ENCODE results near the gene EHMT2. TPM values are rescaled to one million over a fixed set of nuclear protein-coding genes. Genes with fewer than 3 reads are reported as not detected.

EHMT2 gene
- total RNA-seq, 1 experiment from 2014 or later, result 49.6 TPM

- DNase-seq (ENCODE audit: low spot score), result no peak
Observed at GRCh38 chr6:31888276-31889258, 8.9 kb downstream of the EHMT2 start.

GRCh38 chr6:31887173-31888007 lies 10.1 kb downstream of the EHMT2 start:
- DNase-seq (ENCODE audit: low spot score), result no peak

- no peak for DNase-seq (ENCODE audit: low spot score)
Observed at GRCh38 chr6:31886541-31886991, 10.9 kb downstream of the EHMT2 start.

GRCh38 chr6:31884528-31885035 lies 12.9 kb downstream of the EHMT2 start:
- no peak for DNase-seq (ENCODE audit: low spot score)

GRCh38 chr6:31883676-31884075 lies 13.8 kb downstream of the EHMT2 start:
- DNase-seq (ENCODE audit: low spot score), result no peak

- DNase-seq (ENCODE audit: low spot score), result no peak
Observed at GRCh38 chr6:31882344-31882743, 15.2 kb downstream of the EHMT2 start.

- DNase-seq (ENCODE audit: low spot score), result no peak
Observed at GRCh38 chr6:31881136-31881859, 16.2 kb downstream of the EHMT2 start.

- DNase-seq (ENCODE audit: low spot score), result no peak
Observed at GRCh38 chr6:31880616-31881015, 16.9 kb downstream of the EHMT2 start.

GRCh38 chr6:31879901-31880300 lies 17.6 kb downstream of the EHMT2 start:
- DNase-seq (ENCODE audit: low spot score), result no peak

- no peak for DNase-seq (ENCODE audit: low spot score)
Observed at GRCh38 chr6:31879143-31879542, 18.4 kb downstream of the EHMT2 start.

GRCh38 chr6:31878726-31879125 lies 18.8 kb downstream of the EHMT2 start, which contains the start of gene SLC44A4:
SLC44A4 (minus strand) TSS chr6:31878997; CDS start chr6:31878980, 17 bp downstream.
- no peak for DNase-seq (ENCODE audit: low spot score)

GRCh38 chr6:31878222-31878621 lies 19.3 kb downstream of the EHMT2 start:
- no peak for DNase-seq (ENCODE audit: low spot score)

- DNase-seq (ENCODE audit: low spot score), result no peak
Observed at GRCh38 chr6:31877651-31878161, 19.8 kb downstream of the EHMT2 start.

GRCh38 chr6:31877125-31877650 lies 20.3 kb downstream of the EHMT2 start:
- DNase-seq (ENCODE audit: low spot score), result no peak

- DNase-seq (ENCODE audit: low spot score), result no peak
Observed at GRCh38 chr6:31876357-31876756, 21.1 kb downstream of the EHMT2 start.

GRCh38 chr6:31875877-31876276 lies 21.6 kb downstream of the EHMT2 start:
- DNase-seq (ENCODE audit: low spot score), result no peak

GRCh38 chr6:31874836-31875572 lies 22.5 kb downstream of the EHMT2 start:
- DNase-seq (ENCODE audit: low spot score), result no peak

GRCh38 chr6:31874084-31874670 lies 23.3 kb downstream of the EHMT2 start:
- DNase-seq (ENCODE audit: low spot score), result no peak

GRCh38 chr6:31871046-31871659 lies 26.3 kb downstream of the EHMT2 start:
- no peak for DNase-seq (ENCODE audit: low spot score)
